Sigmoid colon (tissue), 3 donors: ENCODE measurements around the gene SWSAP1.

Experiments
- CTCF ChIP-seq, 4 experiments: fragments of 450-650 bp in 3 of 4; fragments of 200-600 bp in 1 of 4; IDR thresholded peaks; one replicate each; pipeline ENCODE4 v1.5.1; 2016 to 2019; ENCODE audit warnings: antibody characterized with exemption in 4 of 4, mild to moderate bottlenecking in 3 of 4, moderate library complexity in 2 of 4
- POLR2A ChIP-seq, 2 donors: fragments of 450-650 bp; IDR thresholded peaks; one replicate each; pipeline ENCODE4 v1.6.1; 2016; ENCODE audit warnings: antibody characterized with exemption in 2 of 2, mild to moderate bottlenecking in 2 of 2, moderate library complexity in 2 of 2

GRCh38 chr19:11401808-11402543 is 27.5 kb downstream of the SWSAP1 start:
- TF ChIP-seq POLR2A (IDR thresholded peaks at IDR 0.05) (no peak), CTCF (IDR thresholded peaks at IDR 0.05) (no peak)
